ENCODE data around the gene U2AF2.

DNA sequence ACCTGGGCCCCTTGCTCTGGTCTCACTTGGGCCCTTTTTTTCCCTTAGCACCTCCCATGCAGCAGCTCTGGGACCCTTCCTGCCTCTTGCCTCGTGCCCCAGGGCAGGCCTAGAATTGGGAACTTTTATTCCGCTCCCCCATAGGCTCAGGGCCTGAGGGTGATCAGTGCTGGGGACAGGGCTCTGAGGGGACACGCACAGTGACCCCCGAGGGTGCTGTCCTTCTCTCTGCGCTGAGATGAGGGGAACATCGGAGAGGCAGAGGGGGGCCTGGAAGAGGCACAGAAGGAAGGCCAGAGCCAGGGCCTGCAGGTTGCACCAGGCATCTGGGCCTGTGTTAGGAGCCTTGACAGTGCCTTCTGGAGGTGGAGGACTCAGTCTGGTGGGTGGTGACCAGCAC lies 30.9 kb downstream of the U2AF2 start:
- TF ChIP-seq GATA3 (IDR thresholded peaks at IDR 0.05; ENCODE audit: low read depth, low read length) (no peak), GATA2 (IDR thresholded peaks at IDR 0.05; ENCODE audit: low read depth, low read length) (no peak)

All from SH-SY5Y (cell line).